ENCODE results near the gene CACNB4.

CACNB4 gene

GRCh38 chr2:152005607-152006006 is 93.2 kb downstream of the CACNB4 start:
- no peak for TF ChIP-seq CTCF (IDR thresholded peaks at IDR 0.05)

- peak; percentile 82 for TF ChIP-seq CTCF (IDR thresholded peaks at IDR 0.05)
Measured at GRCh38 chr2:151999053-151999452, 99.8 kb downstream of the CACNB4 start.

GRCh38 chr2:151996243-151997003 is 102.4 kb downstream of the CACNB4 start:
- TF ChIP-seq CTCF (IDR thresholded peaks at IDR 0.05), result no peak

DNA sequence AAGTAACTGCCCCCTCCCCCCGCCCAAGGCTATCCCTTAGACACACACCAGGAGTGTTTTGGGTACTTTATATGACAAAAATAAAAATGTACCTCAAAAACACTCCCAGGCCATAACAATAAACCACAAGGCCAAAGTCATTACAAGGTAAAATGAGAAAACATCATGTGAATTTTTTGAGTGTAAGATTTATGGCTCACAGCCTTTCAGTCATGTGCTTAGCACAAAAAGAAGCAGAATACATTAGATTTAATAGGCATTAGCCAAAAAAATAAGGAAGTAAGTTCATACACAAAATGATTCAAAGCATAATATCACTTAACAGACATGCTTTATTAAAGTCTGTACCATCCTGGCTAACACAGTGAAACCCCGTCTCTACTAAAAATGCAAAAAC is 103.7 kb downstream of the CACNB4 start:
- TF ChIP-seq CTCF (IDR thresholded peaks at IDR 0.05), result no peak

- no peak for TF ChIP-seq CTCF (IDR thresholded peaks at IDR 0.05)
Measured at GRCh38 chr2:151991010-151991409, 107.8 kb downstream of the CACNB4 start.

DNA sequence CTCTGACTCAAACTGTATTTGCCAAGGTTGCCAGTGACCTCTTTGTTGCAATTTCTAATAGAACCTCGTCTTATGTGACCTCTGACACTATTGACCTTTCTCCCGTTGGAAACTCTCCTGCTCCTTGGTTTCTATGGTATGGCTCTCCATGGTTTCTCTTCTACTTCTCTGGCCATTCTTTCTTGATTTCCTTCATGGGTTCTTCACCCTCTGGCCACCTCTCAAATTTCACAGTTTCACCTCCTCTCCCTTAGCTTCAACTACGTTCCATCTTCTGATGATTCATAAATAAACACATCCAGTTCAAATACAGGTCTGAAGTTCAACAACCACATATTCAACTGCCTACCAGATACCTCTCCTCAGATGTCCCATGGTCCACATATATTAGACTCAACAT is 109.5 kb downstream of the CACNB4 start:
- no peak for TF ChIP-seq CTCF (IDR thresholded peaks at IDR 0.05)

GRCh38 chr2:151987484-151987883 is 111.4 kb downstream of the CACNB4 start:
- TF ChIP-seq CTCF (IDR thresholded peaks at IDR 0.05), result no peak
